Ovary (tissue), 3 donors: ENCODE data around the gene KRTAP10-5.

Experiments
- POLR2A ChIP-seq: fragments of 450-650 bp; IDR thresholded peaks from one replicate; pipeline ENCODE4 v1.6.1; 2017; ENCODE audit warnings: antibody characterized with exemption, mild to moderate bottlenecking, moderate library complexity
- TF ChIP-seq, protein P1 (sequence below), 3 donors: fragments of 450-650 bp in 2 of 3; fragments of 200-600 bp in 1 of 3; IDR thresholded peaks; one replicate each; pipeline versions ENCODE4 v1.5.1 to v1.8.0; 2016 to 2022; ENCODE audit warnings: antibody characterized with exemption in 3 of 3, mild to moderate bottlenecking in 1 of 3
- donor health status: DM: no; HTN: no; CAD: no.

DNA sequence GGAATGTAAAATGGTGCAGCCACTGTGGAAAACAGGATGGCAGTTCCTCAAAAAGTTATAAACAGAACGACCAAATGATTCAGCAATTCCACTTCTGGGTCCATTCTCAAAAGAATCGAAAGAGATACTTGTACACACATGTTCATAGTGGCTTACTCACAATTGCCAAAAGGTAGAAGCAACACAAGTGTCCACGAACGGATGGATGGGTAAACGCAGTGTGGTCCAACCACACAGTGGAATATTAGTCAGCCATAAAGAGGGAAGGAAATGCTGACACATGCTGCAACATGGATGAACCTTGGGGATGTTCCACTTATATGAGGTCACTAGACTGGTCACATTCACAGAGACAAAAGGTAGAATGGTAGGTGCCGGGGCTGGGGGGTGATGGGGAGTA is 45.7 kb downstream of the KRTAP10-5 start:
- TF ChIP-seq, protein P1, sequence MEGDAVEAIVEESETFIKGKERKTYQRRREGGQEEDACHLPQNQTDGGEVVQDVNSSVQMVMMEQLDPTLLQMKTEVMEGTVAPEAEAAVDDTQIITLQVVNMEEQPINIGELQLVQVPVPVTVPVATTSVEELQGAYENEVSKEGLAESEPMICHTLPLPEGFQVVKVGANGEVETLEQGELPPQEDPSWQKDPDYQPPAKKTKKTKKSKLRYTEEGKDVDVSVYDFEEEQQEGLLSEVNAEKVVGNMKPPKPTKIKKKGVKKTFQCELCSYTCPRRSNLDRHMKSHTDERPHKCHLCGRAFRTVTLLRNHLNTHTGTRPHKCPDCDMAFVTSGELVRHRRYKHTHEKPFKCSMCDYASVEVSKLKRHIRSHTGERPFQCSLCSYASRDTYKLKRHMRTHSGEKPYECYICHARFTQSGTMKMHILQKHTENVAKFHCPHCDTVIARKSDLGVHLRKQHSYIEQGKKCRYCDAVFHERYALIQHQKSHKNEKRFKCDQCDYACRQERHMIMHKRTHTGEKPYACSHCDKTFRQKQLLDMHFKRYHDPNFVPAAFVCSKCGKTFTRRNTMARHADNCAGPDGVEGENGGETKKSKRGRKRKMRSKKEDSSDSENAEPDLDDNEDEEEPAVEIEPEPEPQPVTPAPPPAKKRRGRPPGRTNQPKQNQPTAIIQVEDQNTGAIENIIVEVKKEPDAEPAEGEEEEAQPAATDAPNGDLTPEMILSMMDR (IDR thresholded peaks at IDR 0.05): no peak
- TF ChIP-seq POLR2A: no peak
